B cell (primary cell): ENCODE results near the gene AS3MT. TPM values are rescaled to one million over a fixed set of nuclear protein-coding genes. Genes with fewer than 3 reads are reported as not detected.

Experiments
- ATAC-seq: fragments of 200-7000 bp; cut with Tn5 transposase; one replicate; pipeline ENCODE4 v1.10.0; 2021; ENCODE audit warnings: low read depth, mild to moderate bottlenecking, moderate number of reproducible peaks, moderate library complexity
- CTCF ChIA-PET: fragments of 350-600 bp; sonication (Branson Sonifier 250); formaldehyde crosslinking; loops from one replicate; lab custom pipeline; 2021; ENCODE audit warnings: antibody characterized with exemption, inconsistent platforms; lab: Charles Lee
- POLR2A ChIA-PET: fragments of 350-600 bp; sonication (Branson Sonifier 250); formaldehyde crosslinking; loops from one replicate; lab custom pipeline; 2021; ENCODE audit warnings: antibody characterized with exemption; lab: Charles Lee
- DNase-seq: peaks from one replicate; pipeline ENCODE4 v3.0.0; 2013
- H2AFZ ChIP-seq: 2 replicates; pipeline ENCODE4 v1.6.1; 2012; ENCODE audit warnings: mild to moderate bottlenecking, low read depth, low read length; ENCODE audit not compliant: insufficient read depth, poor library complexity, severe bottlenecking
- H3K27ac ChIP-seq, 2 donors: 1 replicate in 1 of 2; 2 replicates in 1 of 2; pipeline ENCODE4 v1.5.1; 2012 to 2013; ENCODE audit warnings: low read length in 2 of 2, mild to moderate bottlenecking in 2 of 2, moderate library complexity in 1 of 2
- H3K27me3 ChIP-seq, 4 experiments: fragments of 200-600 bp in 1 of 4; sonication (generic) in 1 of 4; replicated peaks in 1 of 4; 1 replicate in 2 of 4; 2 replicates in 2 of 4; pipeline versions ENCODE4 v1.6.1 to v1.7.0; 2013 to 2016; ENCODE audit warnings: low read length in 3 of 4, mild to moderate bottlenecking in 2 of 4, mixed read lengths in 1 of 4, moderate library complexity in 1 of 4; ENCODE audit not compliant: insufficient read depth in 4 of 4, control insufficient read depth in 3 of 4; ENCODE audit errors: control extremely low read depth in 1 of 4
- H3K36me3 ChIP-seq, 2 experiments: replicated peaks in 1 of 2; 1 replicate in 1 of 2; 2 replicates in 1 of 2; pipeline versions ENCODE4 v1.6.1 to v1.7.1; 2013; ENCODE audit warnings: low read length in 1 of 2; ENCODE audit not compliant: insufficient read depth in 2 of 2, control insufficient read depth in 1 of 2; ENCODE audit errors: control extremely low read depth in 1 of 2, extremely low read depth in 1 of 2
- H3K4me1 ChIP-seq, 2 donors: fragments of 200-600 bp in 1 of 2; sonication (generic) in 1 of 2; 1 replicate in 1 of 2; 2 replicates in 1 of 2; pipeline versions ENCODE4 v1.5.1 to v1.6.1; 2013 to 2017; ENCODE audit warnings: low read length in 2 of 2; ENCODE audit not compliant: control insufficient read depth in 2 of 2, insufficient read depth in 2 of 2
- H3K4me2 ChIP-seq: replicated peaks from 2 replicates; pipeline ENCODE3; 2012; ENCODE audit warnings: mild to moderate bottlenecking, low read depth, low read length; ENCODE audit not compliant: poor library complexity, severe bottlenecking
- H3K4me3 ChIP-seq, 5 experiments: fragments of 200-600 bp in 1 of 5; sonication (generic) in 1 of 5; 1 replicate in 3 of 5; 2 replicates in 2 of 5; pipeline versions ENCODE4 v1.5.1 to v1.7.0; 2011 to 2016; ENCODE audit warnings: low read length in 4 of 5, mild to moderate bottlenecking in 4 of 5, low read depth in 2 of 5, control low read depth in 1 of 5, moderate library complexity in 1 of 5; ENCODE audit not compliant: insufficient read depth in 1 of 5; ENCODE audit errors: control extremely low read depth in 1 of 5, extremely low read depth in 1 of 5
- H3K79me2 ChIP-seq: fragments of 200-600 bp; sonication (generic); one replicate; pipeline ENCODE4 v1.6.0; 2016; ENCODE audit warnings: low read length; ENCODE audit not compliant: control insufficient read depth, insufficient read depth
- H3K9ac ChIP-seq: fragments of 200-600 bp; sonication (generic); 2 replicates; pipeline ENCODE4 v1.6.1; 2017; ENCODE audit warnings: mild to moderate bottlenecking, low read length, moderate library complexity
- H3K9me3 ChIP-seq, 3 donors: one replicate each; pipeline versions ENCODE4 v1.6.1 to v1.7.1; 2013; ENCODE audit warnings: low read length in 2 of 3; ENCODE audit not compliant: control insufficient read depth in 2 of 3, insufficient read depth in 1 of 3; ENCODE audit errors: control extremely low read depth in 1 of 3
- H4K20me1 ChIP-seq: 2 replicates; pipeline ENCODE4 v1.6.0; 2012; ENCODE audit warnings: mild to moderate bottlenecking, low read length; ENCODE audit not compliant: insufficient read depth, control insufficient read depth, poor library complexity, severe bottlenecking
- H3K27ac Mint-ChIP-seq: one replicate; pipeline ENCODE4 v1.8.0; 2021; ENCODE audit warnings: mixed read lengths
- H3K27me3 Mint-ChIP-seq: one replicate; pipeline ENCODE4 v1.8.0; 2021; ENCODE audit warnings: mixed read lengths
- H3K4me1 Mint-ChIP-seq: one replicate; pipeline ENCODE4 v1.8.0; 2021; ENCODE audit warnings: mixed read lengths
- H3K4me3 Mint-ChIP-seq: one replicate; pipeline ENCODE4 v1.8.0; 2021; ENCODE audit warnings: mixed read lengths
- H3K9me3 Mint-ChIP-seq: one replicate; pipeline ENCODE4 v1.8.0; 2022; ENCODE audit warnings: mixed read lengths; ENCODE audit not compliant: insufficient read depth
- CTCF ChIP-seq: fragments of 200-600 bp; IDR thresholded peaks from one replicate; pipeline ENCODE4 v1.8.0; 2022; ENCODE audit warnings: antibody characterized with exemption, mild to moderate bottlenecking
- EZH2 ChIP-seq: IDR thresholded peaks from 2 replicates; pipeline ENCODE4 v1.6.1; 2012; ENCODE audit warnings: borderline replicate concordance, low read depth, mild to moderate bottlenecking, moderate library complexity, low read length; ENCODE audit not compliant: insufficient read depth, poor library complexity, severe bottlenecking
- WGBS: methylation state at CpG from one replicate; pipeline ENCODE4 v1.1.5; 2013; ENCODE audit warnings: missing lambda C conversion rate; ENCODE audit not compliant: insufficient coverage; 5-methylcytosine and 5-hydroxymethylcytosine counted together
- intact Hi-C: fragments of 100-400 bp; cut with micrococcal nuclease; formaldehyde crosslinking; loops from one replicate; pipeline ENCODE4 v1.10.0; 2022
- polyA plus RNA-seq: library from polyadenylated mRNA; depleted of rRNA; stranded (reverse); fragments of >200 nt; gene quantifications from 2 replicates; pipeline ENCODE4 v1.2.3, GENCODE V29; 2012
- total RNA-seq, 2 donors: library from RNA; stranded (reverse); fragments of 120-200 nt in 1 of 2; gene quantifications; 1 replicate in 1 of 2; 2 replicates in 1 of 2; pipeline versions ENCODE4 v1.2.3 to v1.2.4, GENCODE V29; 2013 to 2022

Gene AS3MT
- total and polyA plus RNA-seq, 2 donors (not counting 1 experiment from before 2014, with no cell fraction given): 0.25 TPM; not detected in 1

GRCh38 chr10:102856758-102857424 lies 12.4 kb upstream of the AS3MT start:
- intact Hi-C loops: no loop called here
- Mint-ChIP-seq H3K9me3 (no peaks in the 10 kb centered on the region), H3K4me1 (peaks cover 12% of the 10 kb centered on the region), H3K27ac (no peak overlapping the region), H3K4me3 (no peak overlapping the region), H3K27me3 (no peaks in the 10 kb centered on the region)
- Histone ChIP-seq H3K9me3 (no peaks in the 10 kb centered on the region), H3K27ac (no peak overlapping the region), H3K36me3 (peaks cover 0 to 8% of the 10 kb centered on the region in 2 experiments), H3K4me3 (no peak overlapping the region), H3K79me2 (peaks cover 6% of the 10 kb centered on the region), H3K4me1 (peaks cover 0 to 8% of the 10 kb centered on the region in 2 donors), H4K20me1 (no peaks in the 10 kb centered on the region), H2AFZ (no peak overlapping the region), H3K27me3 (no peaks in the 10 kb centered on the region), H3K4me2 (no peak overlapping the region), H3K9ac (no peak overlapping the region)
- ChIA-PET POLR2A (no interaction called here), CTCF (interaction anchor here (0.8 kb wide), 1 partner anchor 22 kb away, joined by 3 read pairs; no protein-coding TSS in a partner anchor)
- ATAC-seq (no peak), DNase-seq (no peak)
- no CpG with 5 or more reads among the region's 3 CpGs for WGBS
- no peak for TF ChIP-seq EZH2

- peaks cover 8% of the 10 kb centered on the region for H3K4me1 Mint-ChIP-seq
- Histone ChIP-seq H3K9ac (no peak overlapping the region), H3K4me1 (no peaks in the 10 kb centered on the region), H4K20me1 (no peaks in the 10 kb centered on the region), H3K4me3 (no peak overlapping the region), H3K4me2 (no peak overlapping the region), H3K27ac (no peak overlapping the region), H3K36me3 (peaks cover 4 to 21% of the 10 kb centered on the region in 2 experiments), H3K9me3 (no peaks in the 10 kb centered on the region), H3K27me3 (no peaks in the 10 kb centered on the region), H2AFZ (no peak overlapping the region), H3K79me2 (peaks cover 6% of the 10 kb centered on the region)
- intact Hi-C loops: no loop called here
- ATAC-seq (no peak), DNase-seq (no peak)
- WGBS: 100% methylated on average over 1 of the region's 2 CpGs
- H3K4me3 Mint-ChIP-seq: no peak overlapping the region
- H3K9me3 Mint-ChIP-seq: no peaks in the 10 kb centered on the region
- ChIA-PET CTCF (no interaction called here), POLR2A (interaction anchor here (0.7 kb wide), 1 partner anchor 84 kb away, joined by 4 read pairs; no protein-coding TSS in a partner anchor)
- no peak overlapping the region for H3K27ac Mint-ChIP-seq
- H3K27me3 Mint-ChIP-seq: no peaks in the 10 kb centered on the region
- TF ChIP-seq CTCF: no peak
Observed at GRCh38 chr10:102859911-102860310, 9.4 kb upstream of the AS3MT start.
